PC-3 (cell line): Measurements from ENCODE around the gene LPIN1. TPM values are rescaled to one million over a fixed set of nuclear protein-coding genes. Genes with fewer than 3 reads are reported as not detected.
"Not testable (repeated sequence)": the region's sequence is repeated elsewhere in the genome, so short reads cannot be mapped to it uniquely, and the experiment has no call there.

Experiments
- ATAC-seq: fragments of 200-7000 bp; cut with Tn5 transposase; 2 replicates; pipeline ENCODE4 v1.9.1; 2020; ENCODE audit warnings: mild to moderate bottlenecking, moderate library complexity
- BruUV-seq: library from RNA; stranded (reverse); fragments of 400-500 nt; replicated peaks from 2 replicates; lab custom pipeline; 2021; lab: Mats Ljungman, UMichigan
- CTCF ChIA-PET: fragments of 300-600 bp; sonication (Branson Sonifier 250); formaldehyde crosslinking; loops from one replicate; lab custom pipeline; 2022; ENCODE audit warnings: antibody characterized with exemption; lab: Charles Lee
- POLR2A ChIA-PET: fragments of 300-600 bp; sonication (Branson Sonifier 250); formaldehyde crosslinking; loops from one replicate; lab custom pipeline; 2022; ENCODE audit warnings: antibody characterized with exemption; ENCODE audit not compliant: unreplicated experiment; lab: Charles Lee
- DNase-seq: peaks from one replicate; pipeline ENCODE4 v3.0.0-alpha.2; 2015
- H2AFZ ChIP-seq: fragments of 300-600 bp; sonication (generic); 2 replicates; pipeline ENCODE4 v1.6.0; 2016; ENCODE audit warnings: antibody characterized with exemption, low read length
- H3F3A ChIP-seq: fragments of 300-600 bp; sonication (generic); one replicate; pipeline ENCODE4 v1.6.0; 2017; ENCODE audit warnings: antibody characterized with exemption, low read length, control low read depth, mild to moderate bottlenecking; ENCODE audit not compliant: unreplicated experiment
- H3K27ac ChIP-seq: fragments of 300-600 bp; sonication (generic); 2 replicates; pipeline ENCODE4 v1.5.1; 2016; ENCODE audit warnings: mild to moderate bottlenecking, low read length
- H3K27me3 ChIP-seq: fragments of 300-600 bp; sonication (generic); 2 replicates; pipeline ENCODE4 v1.6.1; 2016; ENCODE audit warnings: low read length, mixed read lengths
- H3K36me3 ChIP-seq: fragments of 300-600 bp; sonication (generic); 2 replicates; pipeline ENCODE4 v1.6.1; 2016; ENCODE audit warnings: low read depth, mixed run types, low read length, mixed read lengths
- H3K4me1 ChIP-seq: fragments of 300-600 bp; sonication (generic); 2 replicates; pipeline ENCODE4 v1.5.1; 2016; ENCODE audit warnings: low read length; ENCODE audit not compliant: insufficient read depth
- H3K4me2 ChIP-seq: fragments of 300-600 bp; sonication (generic); 2 replicates; pipeline ENCODE4 v1.6.0; 2016; ENCODE audit warnings: low read length
- H3K4me3 ChIP-seq: fragments of 300-600 bp; sonication (generic); 2 replicates; pipeline ENCODE4 v1.5.1; 2016; ENCODE audit warnings: mild to moderate bottlenecking, low read length, mixed read lengths
- H3K79me2 ChIP-seq: fragments of 300-600 bp; sonication (generic); 2 replicates; pipeline ENCODE4 v1.6.1; 2017; ENCODE audit warnings: low read length, mixed read lengths
- H3K9ac ChIP-seq: fragments of 300-600 bp; sonication (generic); 2 replicates; pipeline ENCODE4 v1.6.0; 2016; ENCODE audit warnings: mild to moderate bottlenecking, low read length
- H3K9me2 ChIP-seq: fragments of 300-600 bp; sonication (generic); replicated peaks from 2 replicates; pipeline ENCODE4 v1.6.1; 2016; ENCODE audit warnings: mixed run types, low read length, mixed read lengths
- H3K9me3 ChIP-seq: fragments of 300-600 bp; sonication (generic); 2 replicates; pipeline ENCODE4 v1.6.1; 2016; ENCODE audit warnings: low read length, mixed read lengths
- H4K20me1 ChIP-seq: fragments of 300-600 bp; sonication (generic); 2 replicates; pipeline ENCODE4 v1.6.1; 2016; ENCODE audit warnings: low read length, mixed read lengths
- EZH2 ChIP-seq: fragments of 300-600 bp; sonication (generic); IDR thresholded peaks from one replicate; pipeline ENCODE4 v1.6.1; 2017; ENCODE audit warnings: antibody characterized with exemption, mild to moderate bottlenecking, low read length; ENCODE audit not compliant: unreplicated experiment
- EZH2phosphoT487 ChIP-seq: fragments of 300-600 bp; sonication (generic); IDR thresholded peaks from 2 replicates; pipeline ENCODE4 v1.6.1; 2018; ENCODE audit warnings: mild to moderate bottlenecking, antibody characterized with exemption, low read length, borderline replicate concordance
- intact Hi-C: fragments of 100-400 bp; cut with micrococcal nuclease; formaldehyde crosslinking; loops from 2 replicates; pipeline ENCODE4 v1.9.0; 2023
- total RNA-seq: library from RNA; depleted of rRNA; stranded (reverse); fragments of >200 nt; gene quantifications from 2 replicates; pipeline ENCODE4 v1.2.3, GENCODE V29; 2014
- TF ChIP-seq, protein P1 (sequence below): fragments of 300-600 bp; sonication (generic); conservative IDR thresholded peaks from 2 replicates; pipeline ENCODE4 v1.5.1; 2017; ENCODE audit warnings: antibody characterized with exemption, low read depth, mild to moderate bottlenecking, low read length

The LPIN1 gene
- total RNA-seq, 1 experiment from 2014 or later, result 40.9 TPM

DNA sequence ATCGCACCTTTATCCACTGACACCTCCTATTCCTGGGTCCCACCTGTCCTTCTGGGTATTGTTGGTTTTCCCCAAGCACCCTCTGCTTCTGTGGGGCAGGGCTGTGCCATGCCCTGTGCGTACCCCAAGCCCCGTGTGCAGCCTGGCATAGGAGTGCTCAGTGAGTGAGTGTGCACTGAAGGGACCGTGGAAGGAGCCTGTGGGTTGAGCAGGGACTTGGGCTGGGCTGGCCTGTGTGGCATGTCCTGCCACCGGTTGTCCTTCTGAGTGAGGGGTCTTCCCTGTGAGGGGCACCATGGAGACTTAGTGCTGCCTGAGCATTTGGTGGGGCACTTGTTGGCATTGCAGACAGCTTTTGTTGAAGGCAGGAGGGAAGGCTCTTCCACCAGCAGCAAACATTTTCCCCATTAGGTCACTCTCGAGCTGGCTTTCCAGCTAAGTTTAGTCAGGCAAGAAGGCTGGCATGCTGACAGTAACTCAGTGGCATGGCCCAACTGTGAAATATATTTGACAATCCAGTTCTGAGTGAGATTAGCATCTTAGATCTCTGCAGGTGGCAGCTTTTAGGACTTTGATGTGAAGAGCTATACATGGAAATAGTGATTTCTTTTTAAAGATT is 64.7 kb downstream of the LPIN1 start:
- H3K36me3 ChIP-seq, result peaks cover 17% of the 10 kb centered on the region
- TF ChIP-seq EZH2phosphoT487 (no peak), EZH2 (no peak)
- TF ChIP-seq, protein P1, sequence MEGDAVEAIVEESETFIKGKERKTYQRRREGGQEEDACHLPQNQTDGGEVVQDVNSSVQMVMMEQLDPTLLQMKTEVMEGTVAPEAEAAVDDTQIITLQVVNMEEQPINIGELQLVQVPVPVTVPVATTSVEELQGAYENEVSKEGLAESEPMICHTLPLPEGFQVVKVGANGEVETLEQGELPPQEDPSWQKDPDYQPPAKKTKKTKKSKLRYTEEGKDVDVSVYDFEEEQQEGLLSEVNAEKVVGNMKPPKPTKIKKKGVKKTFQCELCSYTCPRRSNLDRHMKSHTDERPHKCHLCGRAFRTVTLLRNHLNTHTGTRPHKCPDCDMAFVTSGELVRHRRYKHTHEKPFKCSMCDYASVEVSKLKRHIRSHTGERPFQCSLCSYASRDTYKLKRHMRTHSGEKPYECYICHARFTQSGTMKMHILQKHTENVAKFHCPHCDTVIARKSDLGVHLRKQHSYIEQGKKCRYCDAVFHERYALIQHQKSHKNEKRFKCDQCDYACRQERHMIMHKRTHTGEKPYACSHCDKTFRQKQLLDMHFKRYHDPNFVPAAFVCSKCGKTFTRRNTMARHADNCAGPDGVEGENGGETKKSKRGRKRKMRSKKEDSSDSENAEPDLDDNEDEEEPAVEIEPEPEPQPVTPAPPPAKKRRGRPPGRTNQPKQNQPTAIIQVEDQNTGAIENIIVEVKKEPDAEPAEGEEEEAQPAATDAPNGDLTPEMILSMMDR, result no peak
- no peak for ATAC-seq

DNA sequence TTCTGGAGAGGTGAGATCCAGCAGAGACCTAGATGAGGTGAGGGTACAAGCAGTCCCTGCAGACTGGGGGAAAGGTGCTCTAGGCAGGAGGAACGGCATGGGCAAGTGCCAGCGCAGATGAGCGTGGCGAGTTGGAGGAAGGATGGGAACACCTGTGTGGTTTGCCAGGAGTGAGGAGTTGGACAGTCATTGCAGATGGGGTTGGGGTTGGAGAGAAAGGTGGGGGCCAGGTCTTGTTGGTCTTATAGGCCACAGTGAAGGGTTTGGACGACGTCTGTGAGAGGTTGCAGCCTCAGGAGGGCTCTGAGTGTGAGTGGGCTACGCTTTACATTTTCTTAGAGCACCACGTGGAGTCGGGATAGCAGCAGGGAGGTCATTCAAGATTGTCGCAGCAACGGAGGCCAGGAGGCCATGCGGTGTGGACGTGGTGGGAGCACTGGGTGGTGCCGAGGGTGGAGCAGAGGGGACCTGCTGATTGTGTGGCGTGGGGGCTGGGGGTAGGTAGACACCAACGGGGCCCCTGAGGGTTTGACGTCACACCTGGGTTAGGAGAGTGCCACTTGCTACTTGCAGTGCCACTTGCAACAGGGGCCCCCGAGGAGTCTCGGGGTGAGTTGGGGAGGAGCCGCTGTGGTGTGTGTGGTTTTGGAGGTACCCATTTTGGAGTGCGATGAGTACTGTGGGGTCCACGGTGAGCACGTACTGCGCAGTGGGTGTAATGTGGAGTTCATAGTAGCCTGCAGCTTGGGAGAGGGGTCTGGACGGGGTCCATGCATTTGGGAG is 66.2 kb downstream of the LPIN1 start:
- Histone ChIP-seq H3K27ac (no peak overlapping the region), H4K20me1 (no peaks in the 10 kb centered on the region), H3K79me2 (no peaks in the 10 kb centered on the region), H3K4me2 (no peak overlapping the region), H3K4me1 (no peaks in the 10 kb centered on the region), H2AFZ (no peak overlapping the region), H3K9me2 (no peaks in the 10 kb centered on the region), H3K4me3 (no peak overlapping the region), H3K9ac (no peak overlapping the region), H3F3A (no peaks in the 10 kb centered on the region), H3K9me3 (no peaks in the 10 kb centered on the region), H3K27me3 (no peaks in the 10 kb centered on the region), H3K36me3 (peaks cover 7% of the 10 kb centered on the region)
- DNase-seq, result no peak
- intact Hi-C loops, result no loop called here
- BruUV-seq, result no TSS peak
- no peak for ATAC-seq
- ChIA-PET CTCF (no interaction called here), POLR2A (no interaction called here)
- TF ChIP-seq, protein P1, result no peak
- no peak for TF ChIP-seq EZH2
- no peak for TF ChIP-seq EZH2phosphoT487

More for the DNA sequence above, 64.7 kb downstream of the LPIN1 start:
- H3K27me3 ChIP-seq, result no peaks in the 10 kb centered on the region
- H3K4me2 ChIP-seq, result no peak overlapping the region
- ChIA-PET POLR2A (no interaction called here), CTCF (no interaction called here)
- H2AFZ ChIP-seq, result no peak overlapping the region
- no peaks in the 10 kb centered on the region for H3K9me3 ChIP-seq
- H3K27ac ChIP-seq, result no peak overlapping the region
- intact Hi-C loops, result no loop called here
- H3K79me2 ChIP-seq, result no peaks in the 10 kb centered on the region
- H3K9ac ChIP-seq, result no peak overlapping the region
- H3K4me3 ChIP-seq, result no peak overlapping the region
- no peaks in the 10 kb centered on the region for H3F3A ChIP-seq
- no TSS peak for BruUV-seq
- no peak for DNase-seq
- H4K20me1 ChIP-seq, result no peaks in the 10 kb centered on the region
- H3K9me2 ChIP-seq, result no peaks in the 10 kb centered on the region
- no peaks in the 10 kb centered on the region for H3K4me1 ChIP-seq

DNA sequence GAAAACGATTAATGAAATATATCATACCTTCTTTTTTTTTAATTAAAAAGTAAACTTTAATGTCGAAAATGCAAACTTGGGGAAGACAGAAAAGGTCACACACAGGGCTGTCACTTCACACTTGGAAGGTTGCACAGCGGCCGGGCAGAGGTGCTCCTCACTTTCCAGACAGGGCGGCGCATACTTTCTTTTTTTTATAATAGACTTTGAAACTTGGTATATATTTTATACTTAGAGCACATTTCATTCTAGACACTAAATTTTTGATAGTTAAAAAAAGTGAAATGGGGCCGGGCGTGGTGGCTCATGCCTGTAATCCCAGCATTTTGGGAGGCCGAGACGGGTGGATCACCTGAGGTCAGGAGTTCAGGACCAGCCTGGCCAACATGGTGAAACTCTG is 66.9 kb downstream of the LPIN1 start:
- H3K4me2 ChIP-seq, CTCF ChIA-PET, H3K27ac ChIP-seq, H3K27me3 ChIP-seq, H3F3A ChIP-seq, H3K79me2 ChIP-seq, H2AFZ ChIP-seq, BruUV-seq, DNase-seq, H3K9me2 ChIP-seq, H3K9ac ChIP-seq, H3K36me3 ChIP-seq, ATAC-seq, H3K4me1 ChIP-seq, H3K4me3 ChIP-seq, intact Hi-C loops, H3K9me3 ChIP-seq, H4K20me1 ChIP-seq, POLR2A ChIA-PET: not testable (repeated sequence)
